Measurements from ENCODE around the gene RELN.
"Not testable (repeated sequence)": the region's sequence is repeated elsewhere in the genome, so short reads cannot be mapped to it uniquely, and the experiment has no call there.

The RELN gene

GRCh38 chr7:103989200-103989784 lies at the start of gene RELN:
RELN (minus strand) TSS chr7:103989658; CDS start chr7:103989356, 302 bp downstream.
- DNase-seq (ENCODE audit: low read depth): no peak

GRCh38 chr7:104038136-104038535 lies 48.7 kb upstream of the RELN start:
- DNase-seq (ENCODE audit: low read depth): no peak

GRCh38 chr7:104036889-104037288 lies 47.4 kb upstream of the RELN start:
- not testable (repeated sequence) for DNase-seq (ENCODE audit: low read depth)

DNA sequence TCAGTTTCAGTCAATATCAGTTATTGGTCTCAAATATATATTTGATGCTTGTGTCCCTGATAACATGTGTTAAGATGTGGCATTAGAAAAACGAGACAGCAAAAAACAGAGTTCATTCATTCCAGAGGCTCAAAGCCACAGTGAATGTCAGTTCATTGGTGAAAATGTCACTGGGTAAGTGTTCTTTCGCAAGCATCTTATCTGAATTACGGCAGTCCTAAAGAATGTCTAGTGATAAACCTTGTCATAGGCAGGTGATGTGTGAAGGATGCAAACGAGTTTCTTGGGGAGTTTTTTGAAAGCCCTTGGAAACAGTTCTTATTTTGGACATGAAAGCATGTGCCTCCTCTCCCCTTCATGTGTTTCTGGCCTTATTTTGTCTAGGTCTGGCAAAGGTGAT lies 45.9 kb upstream of the RELN start:
- DNase-seq (ENCODE audit: low read depth): no peak

GRCh38 chr7:104034679-104035078 lies 45.2 kb upstream of the RELN start:
- no peak for DNase-seq (ENCODE audit: low read depth)

DNA sequence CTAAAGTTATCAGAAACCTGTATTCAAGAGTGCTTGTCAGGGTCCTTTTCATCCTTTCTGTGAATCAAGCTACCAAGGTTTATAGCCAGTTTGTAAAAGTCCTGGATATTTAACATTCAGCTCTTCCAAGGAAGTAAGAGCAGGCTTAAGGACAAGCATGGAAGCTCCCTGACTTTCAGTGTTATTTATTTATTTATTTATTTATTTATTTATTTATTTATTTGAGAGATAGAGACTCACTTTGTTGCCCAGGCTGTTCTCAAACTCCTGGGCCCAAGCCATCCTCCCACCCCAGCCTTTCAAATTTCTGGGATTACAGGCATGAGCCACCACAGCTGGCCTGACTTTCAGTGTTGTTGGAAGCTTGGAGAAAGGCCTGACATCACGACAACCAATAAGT lies 44.4 kb upstream of the RELN start:
- no peak for DNase-seq (ENCODE audit: low read depth)

DNA sequence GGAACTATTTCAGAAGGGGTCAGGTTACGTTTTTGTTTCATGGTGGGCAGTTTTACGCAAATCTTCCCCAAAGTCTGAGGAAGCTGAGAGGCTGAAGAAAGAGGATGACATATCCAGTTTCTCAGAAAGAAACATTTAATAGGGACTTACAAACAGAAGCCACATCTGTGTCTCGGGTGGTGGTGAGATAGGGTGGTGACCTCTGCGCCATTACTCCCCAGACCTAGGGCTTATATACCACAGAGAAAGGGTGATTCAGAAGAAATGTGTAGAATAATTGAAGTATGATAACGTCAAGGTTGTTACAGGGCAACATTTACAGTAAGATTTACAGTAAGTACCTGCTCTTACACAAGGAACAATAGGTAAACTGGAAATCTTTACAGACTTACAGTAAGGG lies 43.0 kb upstream of the RELN start:
- DNase-seq (ENCODE audit: low read depth): no peak

- no peak for DNase-seq (ENCODE audit: low read depth)
Measured at GRCh38 chr7:104029765-104030164, 40.3 kb upstream of the RELN start.

DNA sequence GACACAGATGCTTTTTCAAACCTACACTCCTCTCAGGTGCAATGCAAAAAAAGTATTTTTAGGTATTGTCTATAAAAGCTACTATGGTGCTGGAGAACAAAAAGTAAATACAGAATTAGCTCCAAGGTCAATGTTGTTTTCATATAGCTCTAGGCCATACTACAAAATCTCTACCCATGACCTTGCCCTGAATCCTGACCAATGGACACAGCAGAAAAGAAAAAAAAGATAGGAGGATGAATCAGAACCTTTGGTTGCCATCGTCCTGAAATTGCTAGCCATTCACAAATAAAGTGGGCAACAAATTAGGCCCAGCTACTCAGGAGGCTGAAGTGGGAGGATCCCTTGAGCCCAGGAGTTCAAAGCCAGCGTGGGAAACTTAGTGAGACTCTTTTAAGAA lies 35.2 kb upstream of the RELN start:
- no peak for DNase-seq (ENCODE audit: low read depth)

DNA sequence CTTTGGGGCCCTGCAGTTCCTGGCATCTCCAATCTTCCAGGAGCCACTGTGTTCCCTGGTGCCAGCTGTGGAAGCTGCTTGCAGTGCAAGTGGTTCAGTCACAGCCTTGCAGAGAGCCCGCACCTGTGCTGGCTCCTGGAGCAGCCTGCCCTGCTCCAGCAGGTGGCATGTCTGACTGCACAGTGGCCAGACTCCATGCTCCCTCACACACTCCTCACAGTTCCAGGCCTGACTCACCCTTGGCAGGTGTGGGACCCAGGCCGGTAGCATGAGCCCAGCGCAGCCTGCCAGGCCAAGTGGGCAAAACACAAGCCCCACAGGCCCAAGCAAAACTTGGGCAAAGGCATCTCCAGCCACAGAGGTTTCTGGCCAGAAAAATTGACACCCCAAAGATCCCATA lies 33.6 kb upstream of the RELN start:
- DNase-seq (ENCODE audit: low read depth): no peak

DNA sequence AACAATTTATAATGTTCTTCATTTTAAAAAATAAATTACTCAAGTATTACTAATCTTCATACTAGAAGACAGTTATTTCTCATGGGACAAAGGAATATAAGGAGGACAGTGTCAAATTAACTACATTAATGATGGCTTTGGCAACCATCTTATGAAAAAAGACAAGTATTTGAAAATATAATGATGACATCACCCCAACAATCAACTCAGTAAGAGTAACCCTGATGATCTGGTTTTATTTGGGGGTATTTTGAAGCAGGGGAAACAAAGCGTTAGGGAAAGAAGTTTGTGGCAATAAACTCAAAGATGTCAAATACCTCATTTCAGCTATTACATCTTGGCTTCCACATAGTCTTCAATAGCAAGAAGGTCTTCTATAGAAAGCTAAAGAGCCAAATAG lies 29.0 kb upstream of the RELN start:
- DNase-seq (ENCODE audit: low read depth): no peak

GRCh38 chr7:104017001-104017400 lies 27.5 kb upstream of the RELN start:
- DNase-seq (ENCODE audit: low read depth): no peak

- no peak for DNase-seq (ENCODE audit: low read depth)
Measured at GRCh38 chr7:104012835-104013234, 23.4 kb upstream of the RELN start.

DNA sequence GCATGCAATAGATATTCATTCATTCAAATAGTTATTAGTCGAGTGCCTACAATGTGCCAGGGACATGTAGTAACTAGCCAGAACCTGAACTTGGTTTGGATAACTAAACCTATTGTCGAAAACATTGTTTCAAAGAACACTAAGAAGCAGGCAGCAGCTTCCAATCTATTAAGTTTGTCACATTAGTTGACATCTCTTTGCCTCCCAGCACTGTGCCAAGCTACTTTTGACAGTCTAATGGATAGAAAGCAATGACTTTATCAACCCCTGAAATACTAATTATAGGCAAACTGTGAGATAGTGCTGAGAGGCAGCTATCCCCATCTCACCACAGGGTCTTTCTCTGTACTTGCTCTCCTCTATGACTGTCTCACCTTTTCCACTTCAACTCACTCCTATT lies 22.4 kb upstream of the RELN start:
- no peak for DNase-seq (ENCODE audit: low read depth)

GRCh38 chr7:104010052-104010909 lies 20.8 kb upstream of the RELN start:
- no peak for DNase-seq (ENCODE audit: low read depth)

GRCh38 chr7:104008107-104008506 lies 18.6 kb upstream of the RELN start:
- DNase-seq (ENCODE audit: low read depth): no peak

GRCh38 chr7:104007614-104008013 lies 18.2 kb upstream of the RELN start:
- DNase-seq (ENCODE audit: low read depth): no peak

DNA sequence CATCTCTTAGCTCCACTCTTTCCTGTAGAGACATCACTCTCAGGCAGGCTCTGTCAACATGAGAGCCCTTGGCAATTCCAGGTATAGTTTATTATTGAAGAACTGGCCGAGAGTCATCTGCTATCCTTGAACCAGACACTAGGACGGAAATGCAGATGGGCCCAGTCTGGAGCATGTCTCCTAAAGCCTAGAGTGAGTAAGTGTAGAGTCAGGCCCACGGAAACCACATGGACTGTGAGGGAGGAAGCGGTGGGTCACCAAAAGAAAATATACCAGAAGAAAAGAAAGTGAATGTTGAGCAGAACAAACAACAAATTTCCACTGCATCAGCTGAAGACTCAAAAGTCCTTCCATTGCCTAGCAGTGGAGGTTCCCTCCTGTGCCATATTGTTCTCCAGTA lies 15.7 kb upstream of the RELN start:
- DNase-seq (ENCODE audit: low read depth): no peak

- DNase-seq (ENCODE audit: low read depth): no peak
Measured at GRCh38 chr7:103996639-103997038, 7.2 kb upstream of the RELN start.

GRCh38 chr7:103996017-103996551 lies 6.6 kb upstream of the RELN start:
- DNase-seq (ENCODE audit: low read depth): no peak

- no peak for DNase-seq (ENCODE audit: low read depth)
Measured at GRCh38 chr7:103995554-103995953, 6.1 kb upstream of the RELN start.

GRCh38 chr7:103993551-103993950 lies 4.1 kb upstream of the RELN start:
- DNase-seq (ENCODE audit: low read depth): no peak

GRCh38 chr7:103991406-103991805 lies 1.9 kb upstream of the RELN start:
- DNase-seq (ENCODE audit: low read depth): no peak

- no peak for DNase-seq (ENCODE audit: low read depth)
Measured at GRCh38 chr7:103990991-103991390, 1.5 kb upstream of the RELN start.
